Tibial nerve (tissue), 4 donors: ENCODE data around the gene NBPF11.
"Not testable (repeated sequence)": the region's sequence is repeated elsewhere in the genome, so short reads cannot be mapped to it uniquely, and the experiment has no call there.

Source experiments
- EP300 ChIP-seq, 2 donors: sonication (generic); formaldehyde crosslinking; IDR thresholded peaks; one replicate each; pipeline ENCODE4 v1.6.1; 2017; ENCODE audit warnings: antibody characterized with exemption in 2 of 2, mild to moderate bottlenecking in 1 of 2
- POLR2A ChIP-seq, 2 donors: fragments of 450-650 bp; IDR thresholded peaks; one replicate each; pipeline ENCODE4 v1.6.1; 2017; ENCODE audit warnings: antibody characterized with exemption in 2 of 2, mild to moderate bottlenecking in 2 of 2, moderate library complexity in 2 of 2
- TF ChIP-seq, protein P1 (sequence below), 5 experiments: fragments of 200-600 bp in 3 of 5; fragments of 450-650 bp in 2 of 5; sonication (generic) in 3 of 5; IDR thresholded peaks; one replicate each; pipeline ENCODE4 v1.5.1; 2016 to 2019; ENCODE audit warnings: antibody characterized with exemption in 5 of 5, mild to moderate bottlenecking in 3 of 5, moderate library complexity in 2 of 5

DNA sequence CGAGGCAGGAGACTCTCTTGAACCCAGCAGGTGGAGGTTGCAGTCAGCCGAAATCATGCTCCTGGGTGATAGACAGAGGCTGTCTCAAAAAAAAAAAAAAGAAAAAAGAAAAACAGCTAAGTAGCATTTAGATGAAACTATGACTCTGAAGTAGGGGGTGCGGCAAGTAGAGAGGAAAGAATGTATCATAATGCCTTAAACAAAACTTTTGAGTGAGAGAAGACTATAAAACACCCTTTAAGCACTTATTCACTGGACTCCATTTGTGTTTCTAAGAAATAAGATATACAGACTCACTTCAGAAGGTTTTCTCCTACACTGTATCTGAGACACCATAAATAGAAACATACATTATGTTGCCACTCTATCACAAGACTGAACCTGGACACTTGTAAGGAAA lies 74.6 kb downstream of the NBPF11 start:
- TF ChIP-seq, protein P1, sequence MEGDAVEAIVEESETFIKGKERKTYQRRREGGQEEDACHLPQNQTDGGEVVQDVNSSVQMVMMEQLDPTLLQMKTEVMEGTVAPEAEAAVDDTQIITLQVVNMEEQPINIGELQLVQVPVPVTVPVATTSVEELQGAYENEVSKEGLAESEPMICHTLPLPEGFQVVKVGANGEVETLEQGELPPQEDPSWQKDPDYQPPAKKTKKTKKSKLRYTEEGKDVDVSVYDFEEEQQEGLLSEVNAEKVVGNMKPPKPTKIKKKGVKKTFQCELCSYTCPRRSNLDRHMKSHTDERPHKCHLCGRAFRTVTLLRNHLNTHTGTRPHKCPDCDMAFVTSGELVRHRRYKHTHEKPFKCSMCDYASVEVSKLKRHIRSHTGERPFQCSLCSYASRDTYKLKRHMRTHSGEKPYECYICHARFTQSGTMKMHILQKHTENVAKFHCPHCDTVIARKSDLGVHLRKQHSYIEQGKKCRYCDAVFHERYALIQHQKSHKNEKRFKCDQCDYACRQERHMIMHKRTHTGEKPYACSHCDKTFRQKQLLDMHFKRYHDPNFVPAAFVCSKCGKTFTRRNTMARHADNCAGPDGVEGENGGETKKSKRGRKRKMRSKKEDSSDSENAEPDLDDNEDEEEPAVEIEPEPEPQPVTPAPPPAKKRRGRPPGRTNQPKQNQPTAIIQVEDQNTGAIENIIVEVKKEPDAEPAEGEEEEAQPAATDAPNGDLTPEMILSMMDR (IDR thresholded peaks at IDR 0.05) = not testable (repeated sequence)
- not testable (repeated sequence) for TF ChIP-seq EP300, POLR2A (IDR thresholded peaks at IDR 0.05)
